Mesodermal cell (in vitro differentiated cells): ENCODE data around the gene ZSWIM5.

Experiments
- H3K27ac ChIP-seq: 2 replicates; pipeline ENCODE4 v1.7.0; 2013; ENCODE audit warnings: mild to moderate bottlenecking, low read depth, low read length, moderate library complexity; ENCODE audit not compliant: severe bottlenecking
- H3K36me3 ChIP-seq: 2 replicates; pipeline ENCODE4 v1.7.1; 2013; ENCODE audit warnings: mild to moderate bottlenecking, low read length, moderate library complexity; ENCODE audit not compliant: control insufficient read depth, insufficient read depth
- H3K4me1 ChIP-seq: one replicate; pipeline ENCODE4 v1.7.1; 2013; ENCODE audit warnings: mild to moderate bottlenecking, low read length; ENCODE audit not compliant: insufficient read depth, control insufficient read depth, poor library complexity, severe bottlenecking
- H3K4me3 ChIP-seq: 2 replicates; pipeline ENCODE4 v1.7.0; 2013; ENCODE audit warnings: low read length, control low read depth, mild to moderate bottlenecking; ENCODE audit not compliant: insufficient read depth, poor library complexity, severe bottlenecking; ENCODE audit errors: extremely low read depth
- H3K9me3 ChIP-seq: 2 replicates; pipeline ENCODE4 v1.7.1; 2013; ENCODE audit warnings: mild to moderate bottlenecking, low read length, moderate library complexity; ENCODE audit not compliant: control insufficient read depth
- WGBS, 2 experiments: methylation state at CpG; one replicate each; pipeline ENCODE4 v1.1.5; 2013; ENCODE audit warnings: missing lambda C conversion rate in 2 of 2; ENCODE audit not compliant: insufficient coverage in 2 of 2; 5-methylcytosine and 5-hydroxymethylcytosine counted together

ZSWIM5 gene

GRCh38 chr1:45057542-45057941 is 148.9 kb downstream of the ZSWIM5 start:
- no peak overlapping the region for H3K4me3 ChIP-seq
- WGBS, 2 experiments: 86 to 100% methylated on average over 1 of the region's 1 CpG
- H3K4me1 ChIP-seq: no peaks in the 10 kb centered on the region
- no peaks in the 10 kb centered on the region for H3K36me3 ChIP-seq
- H3K27ac ChIP-seq: no peak overlapping the region
- no peaks in the 10 kb centered on the region for H3K9me3 ChIP-seq

GRCh38 chr1:45051005-45051772 is 155.2 kb downstream of the ZSWIM5 start:
- H3K27ac ChIP-seq: no peak overlapping the region
- no peaks in the 10 kb centered on the region for H3K4me1 ChIP-seq
- WGBS, 2 experiments: no CpG with 5 or more reads among the region's 2 CpGs
- no peaks in the 10 kb centered on the region for H3K36me3 ChIP-seq
- no peaks in the 10 kb centered on the region for H3K9me3 ChIP-seq
- no peak overlapping the region for H3K4me3 ChIP-seq

GRCh38 chr1:45047032-45047431 is 159.4 kb downstream of the ZSWIM5 start:
- H3K27ac ChIP-seq: no peak overlapping the region
- no peaks in the 10 kb centered on the region for H3K9me3 ChIP-seq
- H3K4me1 ChIP-seq: no peaks in the 10 kb centered on the region
- no peak overlapping the region for H3K4me3 ChIP-seq
- H3K36me3 ChIP-seq: no peaks in the 10 kb centered on the region
- 95 to 100% methylated on average over 2 to 4 of the region's 5 CpGs for WGBS, 2 experiments

- Histone ChIP-seq H3K27ac (no peak overlapping the region), H3K4me1 (no peaks in the 10 kb centered on the region), H3K36me3 (no peaks in the 10 kb centered on the region), H3K9me3 (no peaks in the 10 kb centered on the region), H3K4me3 (no peak overlapping the region)
- WGBS, 2 experiments: 80 to 100% methylated on average over 1 of the region's 1 CpG
Measured at GRCh38 chr1:45044916-45045315, 161.5 kb downstream of the ZSWIM5 start.

GRCh38 chr1:45043094-45043493 is 163.3 kb downstream of the ZSWIM5 start:
- WGBS, 2 experiments: 78 to 94% methylated on average over 5 of the region's 5 CpGs
- Histone ChIP-seq H3K4me3 (no peak overlapping the region), H3K27ac (no peak overlapping the region), H3K36me3 (no peaks in the 10 kb centered on the region), H3K9me3 (no peaks in the 10 kb centered on the region), H3K4me1 (no peaks in the 10 kb centered on the region)

GRCh38 chr1:45040297-45040696 is 166.1 kb downstream of the ZSWIM5 start:
- Histone ChIP-seq H3K27ac (no peak overlapping the region), H3K4me3 (no peak overlapping the region), H3K4me1 (no peaks in the 10 kb centered on the region), H3K36me3 (no peaks in the 10 kb centered on the region), H3K9me3 (no peaks in the 10 kb centered on the region)
- WGBS, 2 experiments: 100% methylated on average over 2 to 4 of the region's 5 CpGs

GRCh38 chr1:45038661-45039364 is 167.6 kb downstream of the ZSWIM5 start:
- Histone ChIP-seq H3K36me3 (no peaks in the 10 kb centered on the region), H3K9me3 (no peaks in the 10 kb centered on the region), H3K4me3 (no peak overlapping the region), H3K27ac (no peak overlapping the region), H3K4me1 (no peaks in the 10 kb centered on the region)
- WGBS, 2 experiments: 92% methylated on average over 5 to 8 of the region's 8 CpGs

GRCh38 chr1:45038240-45038639 is 168.2 kb downstream of the ZSWIM5 start:
- Histone ChIP-seq H3K4me3 (no peak overlapping the region), H3K9me3 (no peaks in the 10 kb centered on the region), H3K36me3 (no peaks in the 10 kb centered on the region), H3K27ac (no peak overlapping the region), H3K4me1 (no peaks in the 10 kb centered on the region)
- no CpG with 5 or more reads among the region's 2 CpGs for WGBS, 2 experiments

GRCh38 chr1:45037456-45037855 is 168.9 kb downstream of the ZSWIM5 start:
- Histone ChIP-seq H3K27ac (no peak overlapping the region), H3K36me3 (no peaks in the 10 kb centered on the region)

GRCh38 chr1:45035631-45036301 is 170.6 kb downstream of the ZSWIM5 start:
- Histone ChIP-seq H3K4me1 (no peaks in the 10 kb centered on the region), H3K4me3 (no peak overlapping the region), H3K9me3 (no peaks in the 10 kb centered on the region), H3K27ac (no peak overlapping the region), H3K36me3 (no peaks in the 10 kb centered on the region)
- 93 to 97% methylated on average over 6 to 7 of the region's 7 CpGs for WGBS, 2 experiments

More at GRCh38 chr1:45037456-45037855, 168.9 kb downstream of the ZSWIM5 start:
- H3K4me1 ChIP-seq: no peaks in the 10 kb centered on the region
- H3K4me3 ChIP-seq: no peak overlapping the region
- no peaks in the 10 kb centered on the region for H3K9me3 ChIP-seq

- Histone ChIP-seq H3K4me3 (no peak overlapping the region), H3K9me3 (no peaks in the 10 kb centered on the region), H3K36me3 (no peaks in the 10 kb centered on the region), H3K4me1 (no peaks in the 10 kb centered on the region), H3K27ac (no peak overlapping the region)
- no CpG with 5 or more reads among the region's 1 CpG for WGBS, 2 experiments
Measured at GRCh38 chr1:45033356-45033755, 173.0 kb downstream of the ZSWIM5 start.
